Stimulated activated memory B cell treated with anti-CD40 and anti-IgM and Interleukin-4, amounts not matched to agents 10 μg/mL and 1 μg/mL and 100 μg/mL, for 72 hours (primary cell): ENCODE measurements around the gene NRXN3.

Experiments used
- ATAC-seq: fragments of 150-1000 bp; cut with Tn5 transposase; 2 replicates; pipeline ENCODE4 v1.10.0; 2021
- H3K27ac Mint-ChIP-seq: one replicate; pipeline ENCODE4 v1.8.0; 2022; ENCODE audit warnings: mild to moderate bottlenecking, mixed read lengths
- H3K27me3 Mint-ChIP-seq: one replicate; pipeline ENCODE4 v1.8.0; 2022; ENCODE audit warnings: mixed read lengths
- H3K36me3 Mint-ChIP-seq: one replicate; pipeline ENCODE4 v1.8.0; 2022; ENCODE audit warnings: mixed read lengths
- H3K4me1 Mint-ChIP-seq: one replicate; pipeline ENCODE4 v1.8.0; 2022; ENCODE audit warnings: mixed read lengths
- H3K4me3 Mint-ChIP-seq: one replicate; pipeline ENCODE4 v1.8.0; 2022; ENCODE audit warnings: mild to moderate bottlenecking, moderate library complexity, mixed read lengths
- H3K9me3 Mint-ChIP-seq: one replicate; pipeline ENCODE4 v1.8.0; 2022; ENCODE audit warnings: mixed read lengths

The NRXN3 gene

DNA sequence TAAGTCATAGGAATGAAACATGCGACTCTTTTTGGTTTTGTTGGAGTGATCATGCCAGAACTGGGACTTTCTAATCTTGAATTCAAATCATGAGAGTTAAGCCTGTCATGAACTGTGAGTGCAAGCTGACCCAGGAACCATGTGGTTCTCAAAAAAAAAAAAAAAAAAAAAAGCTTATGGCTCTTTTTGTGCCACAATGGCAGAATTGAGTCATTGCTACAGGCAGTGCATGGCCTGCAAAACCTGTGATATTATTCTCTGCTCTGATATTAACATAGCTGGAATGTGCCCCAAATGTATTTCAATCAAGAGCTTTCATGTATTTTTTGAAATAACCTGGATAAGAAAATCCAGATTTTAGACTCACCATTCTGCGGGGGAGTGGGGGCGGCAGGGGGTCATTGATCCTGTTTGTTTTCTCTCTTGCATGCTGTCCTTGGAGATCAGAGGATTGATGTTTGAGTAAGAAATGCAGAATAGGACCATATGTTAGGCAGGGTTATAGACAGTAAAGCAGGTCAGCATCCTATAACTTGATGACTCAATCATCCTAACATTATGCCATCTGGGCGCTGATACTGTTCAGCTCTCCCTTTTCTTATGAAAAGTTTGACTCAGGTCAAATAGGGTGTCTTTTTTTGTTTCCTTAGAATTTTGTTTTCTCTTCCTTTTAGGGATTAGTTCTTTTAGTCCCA is 1243.7 kb downstream of the NRXN3 start:
- Mint-ChIP-seq H3K9me3 (peaks cover 2% of the 10 kb centered on the region), H3K27me3 (no peaks in the 10 kb centered on the region), H3K36me3 (no peaks in the 10 kb centered on the region), H3K27ac (no peak overlapping the region), H3K4me1 (no peaks in the 10 kb centered on the region), H3K4me3 (no peak overlapping the region)
- ATAC-seq, result no peak

DNA sequence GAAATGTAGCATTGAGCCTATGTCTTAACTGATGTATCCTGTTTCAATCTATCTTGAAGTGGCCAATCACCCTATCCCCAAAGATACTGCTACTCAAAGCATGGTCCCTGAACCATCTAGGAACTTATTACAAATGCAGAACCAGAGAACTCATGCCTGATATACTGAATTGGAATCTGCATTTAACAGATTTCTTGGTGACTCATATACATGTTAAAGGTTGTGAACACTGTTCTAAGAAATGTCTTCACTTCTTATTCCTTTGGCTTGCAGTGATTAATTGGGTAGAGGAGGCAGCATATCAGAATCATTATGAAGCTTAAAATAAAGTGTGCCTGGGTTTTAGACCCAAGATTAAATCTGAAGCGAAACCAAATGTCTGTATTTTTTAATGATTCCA is 1245.6 kb downstream of the NRXN3 start:
- H3K9me3 Mint-ChIP-seq, result peaks cover 2% of the 10 kb centered on the region
- no peak for ATAC-seq
- no peaks in the 10 kb centered on the region for H3K27me3 Mint-ChIP-seq
- H3K27ac Mint-ChIP-seq, result no peak overlapping the region
- no peaks in the 10 kb centered on the region for H3K4me1 Mint-ChIP-seq
- no peak overlapping the region for H3K4me3 Mint-ChIP-seq
- no peaks in the 10 kb centered on the region for H3K36me3 Mint-ChIP-seq

DNA sequence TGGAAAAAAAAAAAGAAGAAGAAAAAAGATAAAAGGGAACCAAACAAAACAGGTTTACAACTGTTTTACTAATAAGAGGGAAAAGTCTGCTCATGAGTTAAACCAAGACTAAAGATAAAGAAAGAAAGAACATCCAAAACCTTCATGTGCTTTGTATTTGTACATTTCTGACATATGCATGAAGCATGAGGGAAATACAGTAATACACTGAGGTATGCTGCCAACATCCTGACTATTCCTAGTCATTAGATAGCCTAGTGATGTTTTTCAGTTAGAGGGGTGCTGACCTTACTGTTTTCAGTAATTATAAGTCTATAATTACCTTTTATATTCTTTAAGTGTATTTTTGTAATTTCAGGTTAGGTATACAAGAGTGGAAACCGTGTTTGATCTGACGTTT is 1247.8 kb downstream of the NRXN3 start:
- Mint-ChIP-seq H3K4me3 (no peak overlapping the region), H3K36me3 (no peaks in the 10 kb centered on the region), H3K9me3 (peaks cover 2% of the 10 kb centered on the region), H3K27me3 (no peaks in the 10 kb centered on the region), H3K4me1 (no peaks in the 10 kb centered on the region), H3K27ac (no peak overlapping the region)
- no peak for ATAC-seq

DNA sequence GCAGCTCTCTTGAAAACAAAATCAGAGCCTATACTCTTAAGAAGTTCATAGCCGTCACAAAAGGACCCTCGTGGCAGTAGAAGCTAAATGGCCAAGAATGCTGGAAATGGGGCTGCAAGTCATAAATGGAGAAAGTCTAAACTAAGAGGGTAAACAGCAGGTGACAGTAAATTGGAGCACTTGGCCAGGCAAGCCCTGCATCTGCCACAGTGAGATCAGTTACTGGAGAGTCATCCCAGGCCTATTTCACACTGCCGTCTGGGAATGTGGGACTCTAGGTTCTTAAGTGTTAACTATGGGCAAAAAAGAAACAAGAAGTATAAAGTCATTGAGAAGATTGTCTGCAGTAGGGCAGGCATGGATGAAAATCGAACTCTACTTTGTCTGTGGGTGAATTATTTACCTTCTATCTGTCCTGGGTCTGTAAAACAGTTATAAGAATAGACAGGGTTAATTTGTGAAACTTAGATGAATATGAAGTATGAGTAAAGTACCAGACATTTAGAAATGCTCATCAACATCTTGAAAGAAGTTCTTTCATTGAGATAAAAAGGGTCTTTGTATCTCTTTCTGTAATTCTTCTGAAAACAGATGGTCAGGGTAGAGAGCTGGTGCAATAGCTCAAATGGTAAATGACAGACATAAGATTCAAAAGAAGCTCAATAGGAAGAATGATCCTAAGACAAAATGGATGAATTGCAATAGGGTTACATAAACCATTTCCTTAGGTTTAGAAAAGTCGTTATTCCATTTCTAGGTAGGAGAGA is 1248.7 kb downstream of the NRXN3 start:
- H3K4me3 Mint-ChIP-seq, result no peak overlapping the region
- no peaks in the 10 kb centered on the region for H3K36me3 Mint-ChIP-seq
- H3K27me3 Mint-ChIP-seq, result no peaks in the 10 kb centered on the region
- no peak for ATAC-seq
- no peak overlapping the region for H3K27ac Mint-ChIP-seq
- H3K4me1 Mint-ChIP-seq, result no peaks in the 10 kb centered on the region
- peaks cover 2% of the 10 kb centered on the region for H3K9me3 Mint-ChIP-seq

DNA sequence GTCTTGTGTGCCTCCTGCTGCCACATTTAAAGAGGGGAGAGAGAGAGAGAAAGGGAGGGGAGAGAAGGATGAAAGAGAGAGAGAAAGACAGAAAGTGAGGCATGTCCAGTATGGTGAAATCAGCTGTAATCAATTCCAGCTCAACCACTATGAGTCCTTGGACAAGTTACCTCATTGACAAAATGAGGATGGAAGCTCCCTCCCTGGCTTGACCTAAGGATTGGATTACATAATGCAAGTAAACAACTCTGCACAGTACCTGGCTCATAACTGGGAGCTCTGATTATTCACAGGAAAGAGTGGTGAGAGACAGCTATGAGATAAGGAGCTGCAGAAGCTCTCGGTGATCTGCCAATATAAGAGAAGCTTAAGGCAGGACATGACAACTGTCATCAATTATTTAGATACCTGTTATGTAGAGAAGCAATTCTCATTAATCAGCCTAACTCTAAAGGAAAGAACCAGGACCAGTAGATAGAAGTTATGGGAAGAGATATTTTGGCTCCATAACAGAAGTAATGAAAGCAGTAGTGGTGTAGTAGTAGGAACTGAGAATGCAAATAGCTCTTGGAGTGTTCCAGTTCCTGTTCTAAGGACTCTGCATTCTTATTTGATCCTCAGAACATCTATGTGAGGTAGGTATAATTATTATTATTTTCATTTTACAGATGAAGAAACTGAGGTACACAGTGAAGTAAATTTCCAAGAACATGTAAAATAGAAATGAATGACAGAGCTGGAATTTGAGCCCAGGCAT is 1249.6 kb downstream of the NRXN3 start:
- no peak for ATAC-seq
- Mint-ChIP-seq H3K4me1 (no peaks in the 10 kb centered on the region), H3K9me3 (peaks cover 2% of the 10 kb centered on the region), H3K4me3 (no peak overlapping the region), H3K27ac (no peak overlapping the region), H3K36me3 (no peaks in the 10 kb centered on the region), H3K27me3 (no peaks in the 10 kb centered on the region)

DNA sequence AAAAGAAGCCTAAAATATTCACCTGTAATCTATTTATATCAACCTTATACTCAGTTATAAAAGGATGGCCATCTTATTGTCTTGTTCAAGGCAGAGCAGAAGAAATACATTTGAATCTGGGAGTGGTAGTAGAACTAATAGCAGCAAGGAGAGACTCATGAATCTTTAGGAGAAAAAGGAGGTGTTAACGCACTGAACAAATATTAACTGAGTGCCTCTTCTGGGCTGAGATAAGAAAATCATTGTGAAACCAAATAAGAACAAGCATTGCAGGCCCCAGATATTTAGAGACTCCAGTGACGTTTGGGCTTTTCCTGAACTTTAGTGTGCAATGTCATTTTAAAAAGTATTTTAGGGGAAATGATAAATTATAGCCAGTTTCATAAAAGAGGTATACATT is 1250.6 kb downstream of the NRXN3 start:
- Mint-ChIP-seq H3K36me3 (no peaks in the 10 kb centered on the region), H3K9me3 (peaks cover 2% of the 10 kb centered on the region), H3K4me3 (no peak overlapping the region), H3K4me1 (no peaks in the 10 kb centered on the region), H3K27ac (no peak overlapping the region), H3K27me3 (no peaks in the 10 kb centered on the region)
- no peak for ATAC-seq

DNA sequence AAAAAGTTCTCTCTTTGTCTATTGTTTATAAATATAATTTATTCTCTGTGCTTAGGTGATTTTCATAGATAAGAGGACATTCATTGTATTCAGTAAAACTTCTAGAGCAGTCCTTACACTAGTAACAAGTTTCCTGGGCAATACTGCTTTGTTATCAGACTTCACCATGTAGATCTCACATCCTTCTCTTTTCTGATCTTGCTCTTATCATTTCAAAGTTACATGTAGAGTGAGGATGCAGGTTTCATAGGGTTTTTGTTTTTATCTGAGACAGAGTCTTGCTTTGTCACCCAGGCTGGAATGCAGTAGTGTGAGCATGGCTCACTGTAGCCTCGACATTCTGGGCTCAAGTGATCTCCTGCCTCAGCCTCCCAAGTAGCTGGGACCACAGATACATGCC is 1251.6 kb downstream of the NRXN3 start:
- H3K27me3 Mint-ChIP-seq, result no peaks in the 10 kb centered on the region
- ATAC-seq, result no peak
- no peaks in the 10 kb centered on the region for H3K36me3 Mint-ChIP-seq
- H3K27ac Mint-ChIP-seq, result no peak overlapping the region
- no peak overlapping the region for H3K4me3 Mint-ChIP-seq
- H3K9me3 Mint-ChIP-seq, result peaks cover 2% of the 10 kb centered on the region
- no peaks in the 10 kb centered on the region for H3K4me1 Mint-ChIP-seq

DNA sequence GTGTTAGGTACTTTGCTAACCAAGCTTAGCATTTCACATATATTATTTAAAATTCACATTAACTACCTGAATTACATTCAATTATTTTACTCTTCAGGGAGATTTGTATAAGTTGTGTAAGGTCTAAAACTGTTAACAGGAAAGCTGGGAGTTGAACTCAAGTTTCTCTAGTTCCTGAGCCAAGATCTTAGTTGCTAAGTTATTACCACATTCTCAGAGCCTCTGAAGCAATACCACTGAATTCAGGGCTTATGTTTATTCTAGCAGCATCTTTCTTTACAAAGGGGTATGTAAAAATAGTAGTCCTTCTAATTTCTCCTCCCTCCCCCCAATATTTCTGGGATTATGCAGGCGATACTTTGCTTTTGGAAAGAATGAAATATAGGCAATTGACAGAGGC is 1254.3 kb downstream of the NRXN3 start:
- Mint-ChIP-seq H3K27ac (no peak overlapping the region), H3K9me3 (no peaks in the 10 kb centered on the region), H3K36me3 (no peaks in the 10 kb centered on the region), H3K27me3 (no peaks in the 10 kb centered on the region), H3K4me3 (no peak overlapping the region), H3K4me1 (no peaks in the 10 kb centered on the region)
- ATAC-seq, result no peak

DNA sequence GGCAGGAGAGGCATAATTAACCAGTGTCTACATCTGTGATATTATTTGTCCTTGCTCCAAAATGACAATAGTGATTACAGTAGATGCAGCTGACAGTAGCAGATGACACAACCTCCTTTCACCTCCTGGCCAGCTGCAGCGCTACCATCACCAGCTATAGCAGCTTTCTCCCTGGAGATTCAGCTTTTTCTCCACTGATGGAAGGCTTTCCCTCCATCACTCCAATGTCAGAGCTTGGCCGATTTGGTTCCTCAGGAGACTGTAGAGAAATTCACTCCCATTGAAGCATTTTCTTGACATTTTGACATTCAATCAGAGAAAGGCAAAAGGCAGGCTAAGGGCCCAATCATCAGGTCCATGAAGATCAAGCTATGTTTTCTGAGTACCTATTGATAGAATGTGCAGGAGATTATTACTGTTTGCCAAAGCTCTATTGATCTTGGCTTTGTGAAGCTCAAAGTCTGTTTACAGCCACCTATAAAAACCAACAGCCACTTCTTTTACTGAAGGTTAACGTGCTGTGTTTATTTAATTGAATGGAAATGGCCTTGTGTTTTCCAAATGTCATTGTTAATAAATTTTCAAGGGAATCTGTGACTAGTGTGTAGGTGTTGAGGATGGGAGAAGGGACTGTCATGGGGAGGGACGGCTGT is 1256.1 kb downstream of the NRXN3 start:
- Mint-ChIP-seq H3K4me3 (no peak overlapping the region), H3K4me1 (no peaks in the 10 kb centered on the region), H3K9me3 (no peaks in the 10 kb centered on the region), H3K36me3 (no peaks in the 10 kb centered on the region), H3K27me3 (no peaks in the 10 kb centered on the region), H3K27ac (no peak overlapping the region)
- ATAC-seq, result no peak

DNA sequence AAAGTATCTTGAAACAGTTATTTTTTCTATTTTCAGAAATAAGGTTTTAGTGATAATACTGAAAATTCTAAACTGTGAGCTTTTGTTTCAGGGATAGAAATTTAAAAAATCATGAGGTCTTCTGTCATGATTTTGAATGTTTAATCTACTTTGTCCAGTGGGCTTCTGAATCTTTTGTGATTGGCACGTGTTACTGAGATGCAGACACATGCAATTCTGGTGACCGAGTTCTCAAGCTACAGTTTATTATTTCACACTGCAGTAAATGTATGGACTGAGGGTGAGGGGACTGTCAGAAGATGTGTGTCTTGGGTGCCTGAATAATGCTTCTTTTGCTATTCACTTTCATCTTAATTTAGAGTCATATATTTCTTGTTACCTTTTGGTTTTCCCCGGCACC is 1262.5 kb downstream of the NRXN3 start:
- no peaks in the 10 kb centered on the region for H3K36me3 Mint-ChIP-seq
- peaks cover 8% of the 10 kb centered on the region for H3K9me3 Mint-ChIP-seq
- H3K4me3 Mint-ChIP-seq, result no peak overlapping the region
- H3K27ac Mint-ChIP-seq, result no peak overlapping the region
- ATAC-seq, result no peak
- no peaks in the 10 kb centered on the region for H3K27me3 Mint-ChIP-seq
- no peaks in the 10 kb centered on the region for H3K4me1 Mint-ChIP-seq

DNA sequence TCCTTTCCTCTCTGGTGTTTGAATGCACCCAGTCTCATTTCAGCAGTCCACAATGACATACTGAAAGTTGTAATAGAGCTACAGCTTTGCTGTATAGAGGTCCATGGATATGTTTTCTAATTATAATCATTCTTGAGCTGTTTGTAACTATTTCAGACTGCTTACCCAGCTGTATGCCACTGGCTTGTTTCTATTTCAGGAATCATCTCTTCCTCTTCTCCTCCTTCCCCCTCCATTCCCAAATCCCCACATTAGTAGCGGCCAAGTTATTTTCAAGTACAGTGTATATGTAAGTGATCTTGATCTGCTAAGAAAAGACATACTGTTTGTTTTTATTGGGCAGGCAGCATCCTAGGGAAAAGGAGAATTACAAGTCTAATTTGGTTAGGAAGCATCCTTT is 1266.2 kb downstream of the NRXN3 start:
- H3K4me3 Mint-ChIP-seq, result no peak overlapping the region
- H3K36me3 Mint-ChIP-seq, result no peaks in the 10 kb centered on the region
- H3K9me3 Mint-ChIP-seq, result peaks cover 8% of the 10 kb centered on the region
- no peaks in the 10 kb centered on the region for H3K27me3 Mint-ChIP-seq
- ATAC-seq, result no peak
- H3K27ac Mint-ChIP-seq, result no peak overlapping the region
- no peaks in the 10 kb centered on the region for H3K4me1 Mint-ChIP-seq

DNA sequence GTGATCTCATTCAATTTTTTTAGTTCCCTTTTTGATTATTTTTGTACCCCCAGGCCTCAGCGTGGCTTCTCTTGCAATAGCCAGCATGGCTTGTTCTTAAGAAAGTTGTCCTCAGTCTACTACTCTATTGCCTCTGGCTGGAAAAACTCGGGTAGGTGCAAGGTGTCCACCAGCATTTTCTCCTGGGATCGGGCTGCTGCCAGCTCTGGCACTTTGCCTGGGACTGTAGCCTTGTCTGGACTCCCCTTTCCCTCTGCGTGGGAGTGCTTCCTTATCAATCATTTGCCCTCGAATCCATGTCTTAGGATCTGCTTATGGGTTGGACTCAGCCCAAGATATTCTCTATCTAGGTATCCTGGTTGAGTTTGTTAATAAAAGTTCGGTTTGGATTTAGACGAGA is 1267.8 kb downstream of the NRXN3 start:
- H3K36me3 Mint-ChIP-seq, result no peaks in the 10 kb centered on the region
- H3K4me1 Mint-ChIP-seq, result no peaks in the 10 kb centered on the region
- H3K27me3 Mint-ChIP-seq, result no peaks in the 10 kb centered on the region
- no peak for ATAC-seq
- H3K27ac Mint-ChIP-seq, result no peak overlapping the region
- no peak overlapping the region for H3K4me3 Mint-ChIP-seq
- H3K9me3 Mint-ChIP-seq, result peaks cover 8% of the 10 kb centered on the region

DNA sequence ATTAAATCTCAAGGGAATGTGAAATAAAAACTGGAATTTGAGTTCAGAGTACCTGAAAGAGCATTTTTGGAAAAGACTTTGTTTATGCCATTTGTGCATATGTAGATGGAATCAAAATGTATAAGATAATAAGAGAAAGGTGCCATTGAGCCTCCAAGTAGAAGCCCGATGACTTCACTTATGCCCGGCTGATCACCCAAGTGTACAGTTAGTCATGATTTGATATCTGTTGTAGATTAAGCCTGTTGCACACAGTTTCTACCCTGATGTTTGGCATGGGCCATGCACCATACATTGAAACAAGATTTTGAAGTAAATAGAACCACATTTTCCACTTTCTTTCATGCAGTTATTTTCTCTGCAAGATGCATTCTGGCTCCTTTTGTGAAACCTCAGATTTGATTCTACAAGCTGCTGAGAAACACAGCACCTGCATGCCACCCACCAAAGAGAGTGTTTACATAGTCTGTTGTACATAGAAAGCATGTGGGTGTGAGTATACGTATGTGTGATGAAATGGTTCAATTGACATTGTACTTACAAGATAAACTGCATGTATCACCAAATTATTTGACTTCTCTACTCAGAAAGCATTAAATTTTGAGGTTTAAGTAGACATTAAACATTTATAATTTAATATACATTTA is 1268.6 kb downstream of the NRXN3 start:
- no peak overlapping the region for H3K27ac Mint-ChIP-seq
- no peaks in the 10 kb centered on the region for H3K36me3 Mint-ChIP-seq
- H3K27me3 Mint-ChIP-seq, result no peaks in the 10 kb centered on the region
- ATAC-seq, result no peak
- H3K4me3 Mint-ChIP-seq, result no peak overlapping the region
- peaks cover 8% of the 10 kb centered on the region for H3K9me3 Mint-ChIP-seq
- no peaks in the 10 kb centered on the region for H3K4me1 Mint-ChIP-seq

DNA sequence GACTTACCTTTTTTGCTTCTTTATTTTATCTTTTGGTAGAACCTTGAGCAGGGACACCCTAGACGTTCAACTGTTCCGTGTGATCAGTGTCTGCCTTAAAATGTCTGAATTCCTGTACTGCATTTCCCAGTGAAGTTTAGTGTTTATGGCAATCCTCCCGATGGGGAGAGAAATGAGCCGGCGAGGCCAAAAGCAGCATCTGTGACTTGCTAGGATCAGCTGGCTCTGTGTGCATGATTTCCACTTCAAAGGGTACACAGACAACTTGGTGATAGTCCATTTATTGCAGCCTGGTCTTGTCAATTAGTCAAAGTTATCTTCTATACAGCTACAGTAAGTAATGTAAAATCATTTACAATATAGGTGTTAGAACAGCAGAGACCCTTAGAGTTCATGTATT is 1272.6 kb downstream of the NRXN3 start:
- Mint-ChIP-seq H3K9me3 (no peaks in the 10 kb centered on the region), H3K4me1 (no peaks in the 10 kb centered on the region), H3K4me3 (no peak overlapping the region), H3K27ac (no peak overlapping the region), H3K27me3 (no peaks in the 10 kb centered on the region), H3K36me3 (no peaks in the 10 kb centered on the region)
- no peak for ATAC-seq

DNA sequence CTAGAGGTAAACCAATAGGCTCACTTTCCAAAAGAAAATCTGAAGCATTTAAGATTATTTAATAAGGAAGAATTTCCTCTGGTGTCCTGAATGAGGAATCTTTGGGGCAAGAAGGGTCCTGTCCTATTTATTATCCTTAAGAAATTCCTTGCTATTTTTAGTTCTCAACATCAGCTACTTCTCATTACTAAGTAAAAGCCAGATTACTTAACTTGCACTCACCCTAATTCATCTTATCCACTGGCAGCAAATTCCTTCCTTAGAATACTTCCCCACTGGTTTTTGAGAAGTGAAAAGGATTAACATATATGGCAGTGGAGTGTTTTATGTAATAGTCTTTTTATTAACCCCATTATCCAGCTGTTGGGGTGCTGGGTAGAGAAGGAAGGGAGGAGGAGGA is 1273.4 kb downstream of the NRXN3 start:
- H3K4me1 Mint-ChIP-seq, result no peaks in the 10 kb centered on the region

More for the DNA sequence above, 1273.4 kb downstream of the NRXN3 start:
- H3K36me3 Mint-ChIP-seq, result no peaks in the 10 kb centered on the region
- H3K27ac Mint-ChIP-seq, result no peak overlapping the region
- no peak for ATAC-seq
- no peak overlapping the region for H3K4me3 Mint-ChIP-seq
- H3K27me3 Mint-ChIP-seq, result no peaks in the 10 kb centered on the region
- peaks cover 4% of the 10 kb centered on the region for H3K9me3 Mint-ChIP-seq
